ENCODE results near the gene PHACTR3. TPM values are rescaled to one million over a fixed set of nuclear protein-coding genes. Genes with fewer than 3 reads are reported as not detected.

PHACTR3 gene
- total and polyA plus RNA-seq, 2 of the 8 experiments (the other 6 are each of a cell fraction or from before 2014, with no cell fraction given), result 0.05 to 0.13 TPM

GRCh38 chr20:59628171-59628570 lies 23.8 kb downstream of the PHACTR3 start (continued):
- no peak for TF ChIP-seq NANOG (IDR thresholded peaks at IDR 0.05; ENCODE audit: insufficient read depth, low read depth, low read length, poor library complexity, severe bottlenecking)
- no peak for TF ChIP-seq SP4 (IDR thresholded peaks at IDR 0.05; ENCODE audit: low read length)
- no peak for TF ChIP-seq HDAC6 (IDR thresholded peaks at IDR 0.05; ENCODE audit: low read depth, low read length)
